Left ventricle myocardium inferior (tissue), 1 donor: Measurements from ENCODE around the gene MACROD1. TPM values are rescaled to one million over a fixed set of nuclear protein-coding genes. Genes with fewer than 3 reads are reported as not detected.

Experiments
- DNase-seq: peaks from one replicate; pipeline ENCODE4 v3.0.0-alpha.2; 2020
- H3K27ac ChIP-seq: fragments of 200-600 bp; replicated peaks from 2 replicates; pipeline ENCODE4 v1.8.0; 2021
- H3K27me3 ChIP-seq: fragments of 200-600 bp; 2 replicates; pipeline ENCODE4 v1.8.0; 2021; ENCODE audit warnings: low read depth
- H3K36me3 ChIP-seq: fragments of 200-600 bp; 2 replicates; pipeline ENCODE4 v1.8.0; 2021
- H3K4me1 ChIP-seq: fragments of 200-600 bp; 2 replicates; pipeline ENCODE4 v1.8.0; 2021
- H3K4me3 ChIP-seq: fragments of 200-600 bp; 2 replicates; pipeline ENCODE4 v1.8.0; 2021; ENCODE audit warnings: mild to moderate bottlenecking, moderate library complexity
- H3K9me3 ChIP-seq: fragments of 200-600 bp; replicated peaks from 2 replicates; pipeline ENCODE4 v1.8.0; 2021
- CTCF ChIP-seq: fragments of 200-600 bp; IDR thresholded peaks from 2 replicates; pipeline ENCODE4 v1.8.0; 2021; ENCODE audit warnings: antibody characterized with exemption, mild to moderate bottlenecking, borderline replicate concordance
- intact Hi-C: fragments of 100-400 bp; cut with micrococcal nuclease; formaldehyde crosslinking; loops from one replicate; pipeline ENCODE4 v1.11.0; 2022
- total RNA-seq: library from RNA; stranded (reverse); fragmentation: NEBNext Ultra II Directional; extraction: Animal tissue kit (Norgen Biotek cat#: 25700); gene quantifications from one replicate; pipeline ENCODE4 v1.2.1, GENCODE V29; 2021
- donor health status: DM: no; HTN: yes; CAD: no; lungs with severe emphysema.

MACROD1 gene
- total RNA-seq, 1 donor from 2014 or later, result 127 TPM

GRCh38 chr11:64056213-64056785, 109.6 kb downstream of the MACROD1 start:
- H3K4me1 ChIP-seq, result peaks cover 65% of the 10 kb centered on the region
- peaks cover 8% of the 10 kb centered on the region for H3K27me3 ChIP-seq
- DNase-seq, result no peak
- intact Hi-C loops, result no loop called here
- H3K4me3 ChIP-seq, result no peak overlapping the region
- peak overlapping the region; percentile 57 for H3K27ac ChIP-seq
- no peaks in the 10 kb centered on the region for H3K36me3 ChIP-seq
- no peaks in the 10 kb centered on the region for H3K9me3 ChIP-seq
- TF ChIP-seq CTCF, result no peak

- no peak for TF ChIP-seq CTCF
- peaks cover 54% of the 10 kb centered on the region for H3K4me1 ChIP-seq
- intact Hi-C loops, result no loop called here
- H3K27me3 ChIP-seq, result no peaks in the 10 kb centered on the region
- H3K9me3 ChIP-seq, result no peaks in the 10 kb centered on the region
- H3K4me3 ChIP-seq, result no peak overlapping the region
- DNase-seq, result peak; percentile 74
- H3K36me3 ChIP-seq, result no peaks in the 10 kb centered on the region
- H3K27ac ChIP-seq, result peak overlapping the region; percentile 57
These were observed 110.8 kb downstream of the MACROD1 start for GRCh38 chr11:64055077-64055476.

GRCh38 chr11:64053699-64054098, 112.2 kb downstream of the MACROD1 start:
- peaks cover 48% of the 10 kb centered on the region for H3K4me1 ChIP-seq
- H3K27me3 ChIP-seq, result no peaks in the 10 kb centered on the region
- DNase-seq, result no peak
- no peak overlapping the region for H3K4me3 ChIP-seq
- intact Hi-C loops, result no loop called here
- TF ChIP-seq CTCF, result no peak
- H3K36me3 ChIP-seq, result no peaks in the 10 kb centered on the region
- H3K27ac ChIP-seq, result no peak overlapping the region
- no peaks in the 10 kb centered on the region for H3K9me3 ChIP-seq

- Histone ChIP-seq H3K27me3 (no peaks in the 10 kb centered on the region), H3K27ac (no peak overlapping the region), H3K9me3 (no peaks in the 10 kb centered on the region), H3K36me3 (no peaks in the 10 kb centered on the region), H3K4me1 (peaks cover 41% of the 10 kb centered on the region), H3K4me3 (no peak overlapping the region)
- no peak for TF ChIP-seq CTCF
- intact Hi-C loops, result no loop called here
- DNase-seq, result no peak
These were observed 112.8 kb downstream of the MACROD1 start for GRCh38 chr11:64052938-64053622.

- no peaks in the 10 kb centered on the region for H3K9me3 ChIP-seq
- no peaks in the 10 kb centered on the region for H3K27me3 ChIP-seq
- H3K36me3 ChIP-seq, result no peaks in the 10 kb centered on the region
- no peak overlapping the region for H3K27ac ChIP-seq
- intact Hi-C loops, result no loop called here
- DNase-seq, result no peak
- no peak overlapping the region for H3K4me3 ChIP-seq
- peaks cover 35% of the 10 kb centered on the region for H3K4me1 ChIP-seq
- no peak for TF ChIP-seq CTCF
These were observed 113.5 kb downstream of the MACROD1 start for GRCh38 chr11:64052436-64052835.
